NCI-H1930 (cell line): ENCODE measurements around the gene EVA1C.
"Not testable (repeated sequence)": the region's sequence is repeated elsewhere in the genome, so short reads cannot be mapped to it uniquely, and the experiment has no call there.

Experiments
- DNase-seq, 2 experiments: peaks; one replicate each; lab custom pipeline; 2025; lab: John Stamatoyannopoulos, UW

EVA1C gene

GRCh38 chr21:32390537-32391224 lies 21.8 kb upstream of the EVA1C start:
- DNase-seq: not testable (repeated sequence)

DNA sequence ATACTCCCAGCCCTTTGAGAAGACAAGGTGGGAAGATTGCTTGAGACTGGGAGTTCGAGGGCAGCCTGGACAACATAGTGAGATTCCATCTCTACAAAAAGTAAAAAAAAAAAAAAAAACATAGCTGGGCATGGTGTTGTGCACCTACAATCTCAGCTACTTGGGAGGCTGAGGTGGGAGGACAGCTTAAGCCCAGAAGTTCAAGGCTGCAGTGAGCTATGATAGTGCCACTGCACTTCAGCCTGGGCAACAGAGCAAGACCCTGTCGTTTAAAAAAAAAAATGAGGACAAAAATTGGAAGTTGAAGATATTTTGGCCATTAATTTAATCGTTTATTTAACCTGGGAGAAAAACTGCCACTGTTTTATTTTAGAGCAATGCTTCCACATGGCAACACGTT lies 20.8 kb upstream of the EVA1C start:
- no peak for DNase-seq

GRCh38 chr21:32392299-32392879 lies 20.1 kb upstream of the EVA1C start:
- DNase-seq: no peak

GRCh38 chr21:32392880-32393676 lies 19.4 kb upstream of the EVA1C start, which contains the start of gene URB1:
URB1 (minus strand) TSS chr21:32393012; CDS start chr21:32392910, 102 bp downstream.
- DNase-seq: peak; percentile 79 to 82

- DNase-seq: no peak
Measured at GRCh38 chr21:32393677-32394001, 18.9 kb upstream of the EVA1C start.

DNA sequence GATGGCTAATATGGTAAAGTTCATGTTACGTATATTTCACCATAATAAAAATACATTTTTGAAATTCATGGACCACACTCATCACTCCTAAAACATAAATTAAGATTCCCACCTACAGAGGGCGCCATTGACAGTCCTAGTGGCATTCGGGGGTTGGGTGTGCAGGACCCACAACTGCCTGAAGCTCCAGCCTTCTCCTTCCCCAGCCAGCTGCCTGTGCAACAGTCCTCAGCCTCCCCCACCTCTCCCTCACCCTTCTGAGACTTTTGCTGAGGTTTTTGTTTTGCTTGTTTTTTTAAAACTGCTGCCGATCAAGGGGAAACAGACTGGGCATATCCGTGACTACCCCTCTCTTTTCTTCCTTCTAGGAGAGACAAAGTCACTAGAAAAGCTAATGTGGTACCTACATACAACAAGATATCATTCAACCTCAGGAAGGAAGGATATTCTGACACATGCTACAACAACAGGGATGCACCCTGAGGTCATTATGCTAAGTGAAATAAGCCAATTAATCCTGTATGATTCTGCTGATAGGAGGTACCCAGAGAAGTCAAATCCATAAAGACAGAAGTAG lies 9.2 kb upstream of the EVA1C start:
- DNase-seq: peak; percentile 40 to 65

DNA sequence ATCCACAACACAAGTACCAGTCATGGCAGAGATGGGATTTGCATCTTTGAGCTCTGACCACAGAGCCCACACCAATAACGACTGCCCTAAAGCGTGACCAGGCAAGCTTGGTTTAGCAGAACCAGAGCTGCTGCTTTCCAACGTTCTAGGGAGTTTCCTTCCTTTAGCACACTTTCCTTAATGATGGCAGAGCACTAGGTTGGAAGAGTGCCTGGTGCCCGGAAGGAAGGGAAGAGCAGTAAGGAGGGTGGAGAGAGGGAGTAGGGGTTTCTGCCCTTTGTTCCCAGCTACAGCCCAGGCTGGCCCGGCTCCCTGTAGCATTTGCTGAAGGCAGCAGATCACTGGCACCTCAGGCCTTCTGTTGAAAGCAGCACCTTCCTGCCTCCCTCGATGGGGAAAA lies 6.1 kb upstream of the EVA1C start:
- no peak for DNase-seq

DNA sequence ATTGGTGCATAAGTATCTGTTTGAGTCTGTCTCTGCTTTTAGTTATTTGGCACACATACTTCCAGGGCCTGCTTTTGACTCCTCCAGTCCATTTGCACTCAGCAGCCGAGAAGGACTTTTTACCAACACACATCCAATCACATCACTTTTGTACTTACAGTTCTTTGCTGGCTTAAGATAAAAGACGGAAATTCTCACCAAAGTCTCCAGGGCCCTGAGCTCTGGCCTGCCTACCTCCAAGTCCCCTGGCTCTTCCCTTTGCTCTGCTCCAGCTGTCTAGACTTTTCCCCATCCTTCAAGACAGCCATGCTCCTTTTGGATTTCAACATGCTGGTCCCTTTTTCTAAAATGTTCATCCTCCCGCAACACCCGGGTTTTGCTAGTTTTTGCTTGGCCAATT lies 2.2 kb upstream of the EVA1C start:
- no peak for DNase-seq

- no peak for DNase-seq
Measured at GRCh38 chr21:32410916-32411315, 1.6 kb upstream of the EVA1C start.

DNA sequence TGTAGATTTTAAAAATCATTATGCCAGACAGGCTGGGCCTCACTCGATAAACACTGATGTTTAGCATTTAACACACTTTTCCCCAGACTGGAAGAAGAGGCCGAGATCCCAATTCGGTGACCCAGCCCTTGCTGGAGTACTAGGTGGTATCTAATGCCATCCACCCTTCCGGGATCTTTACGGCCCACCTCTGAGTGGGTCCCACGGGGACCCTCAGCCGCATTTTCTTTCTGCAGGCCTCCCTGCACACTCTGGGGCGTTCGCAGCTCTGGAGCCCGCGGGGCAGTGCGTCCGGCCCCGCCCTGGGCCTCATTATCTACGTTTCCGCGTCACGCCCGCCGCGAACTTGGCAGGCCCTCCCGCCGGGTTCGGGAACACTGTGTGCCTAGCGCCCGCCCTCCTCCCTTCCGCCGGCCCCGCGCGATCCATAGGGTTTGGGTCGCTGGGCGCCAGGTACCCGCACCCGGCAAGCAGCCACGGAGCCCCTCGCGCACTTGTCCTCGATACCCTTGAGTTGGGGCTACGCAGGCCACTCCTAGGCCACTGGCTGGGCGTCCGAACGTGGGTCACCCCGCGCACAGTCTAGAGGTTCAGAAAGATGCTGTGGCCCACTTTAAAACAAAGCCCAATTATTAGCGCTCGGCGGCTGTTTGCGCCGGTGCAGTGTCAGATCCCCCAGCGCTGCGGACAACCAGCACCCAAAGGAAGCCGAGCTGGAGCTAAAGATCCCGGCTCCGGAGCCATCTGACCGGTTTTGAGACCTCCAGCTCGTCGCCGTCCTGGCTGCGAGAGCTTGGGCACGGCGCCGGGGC lies 950 bp upstream of the EVA1C start:
- DNase-seq: peak; percentile 26 to 32

GRCh38 chr21:32413015-32413504 lies 554 bp downstream of the EVA1C start:
- DNase-seq: no peak

DNA sequence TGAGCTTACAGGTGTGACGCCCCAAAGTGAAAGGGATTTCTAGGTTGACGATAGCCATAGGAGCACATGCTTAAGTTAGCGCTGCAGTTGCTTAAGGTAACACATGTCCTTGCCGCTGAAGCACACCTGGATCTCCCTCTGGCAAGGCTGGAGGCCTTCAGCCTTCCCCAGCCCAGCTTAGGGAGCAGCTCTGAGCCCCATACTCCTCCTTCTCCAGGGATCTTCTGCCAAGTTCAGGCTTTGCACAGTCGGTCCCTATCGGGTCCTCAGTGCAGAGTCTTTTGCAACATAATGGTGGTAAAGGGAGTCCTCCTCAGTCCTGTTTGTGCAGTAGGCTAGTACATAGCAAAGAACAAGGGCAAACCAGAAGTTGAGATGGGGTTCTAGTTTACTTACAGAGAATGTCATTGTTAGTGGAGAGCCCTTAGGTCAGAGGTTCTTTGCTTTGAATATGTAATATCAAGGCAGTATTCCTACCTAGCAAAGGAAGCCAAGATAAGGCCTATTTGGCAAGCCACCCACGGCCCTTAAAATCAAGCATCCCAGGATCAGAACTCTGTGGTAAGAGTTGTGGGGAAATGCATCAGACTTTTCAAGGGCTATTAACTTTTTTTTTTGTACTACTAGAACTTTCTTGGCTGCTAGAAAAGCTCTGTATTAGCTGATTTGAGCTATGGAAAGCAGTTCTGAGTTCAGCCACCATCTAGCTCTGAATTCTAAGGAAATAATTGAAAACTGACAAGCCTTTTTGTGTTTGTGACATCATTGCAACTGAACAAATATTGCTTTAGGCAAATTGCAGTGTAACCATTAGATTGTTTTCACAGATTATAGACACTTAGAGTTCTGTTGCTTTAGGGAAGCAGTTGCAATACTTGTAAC lies 1.4 kb downstream of the EVA1C start:
- no peak for DNase-seq

GRCh38 chr21:32414579-32415358 lies 2.3 kb downstream of the EVA1C start:
- no peak for DNase-seq

GRCh38 chr21:32415451-32416398 lies 3.2 kb downstream of the EVA1C start:
- DNase-seq: no peak

DNA sequence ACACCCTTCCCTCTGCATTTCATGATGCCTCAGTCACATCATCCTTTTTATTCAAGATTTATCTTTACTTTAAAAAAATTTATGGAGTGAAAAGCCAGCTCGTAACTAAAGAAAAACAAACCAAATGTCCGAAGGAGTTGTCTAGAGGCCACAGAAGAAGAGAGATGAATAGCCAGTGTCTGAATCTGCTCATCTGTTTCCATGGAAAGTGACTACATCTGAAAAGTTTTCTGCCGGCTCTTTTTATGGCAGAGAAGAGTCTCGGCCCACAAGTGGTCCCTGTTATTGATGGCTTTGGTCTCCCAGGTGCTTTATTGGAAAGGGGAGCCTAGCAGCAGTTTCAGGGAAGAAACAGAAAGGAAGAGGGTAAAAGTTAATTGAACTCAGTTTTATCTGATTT lies 5.6 kb downstream of the EVA1C start:
- no peak for DNase-seq

GRCh38 chr21:32422064-32422463 lies 9.6 kb downstream of the EVA1C start:
- DNase-seq: no peak

DNA sequence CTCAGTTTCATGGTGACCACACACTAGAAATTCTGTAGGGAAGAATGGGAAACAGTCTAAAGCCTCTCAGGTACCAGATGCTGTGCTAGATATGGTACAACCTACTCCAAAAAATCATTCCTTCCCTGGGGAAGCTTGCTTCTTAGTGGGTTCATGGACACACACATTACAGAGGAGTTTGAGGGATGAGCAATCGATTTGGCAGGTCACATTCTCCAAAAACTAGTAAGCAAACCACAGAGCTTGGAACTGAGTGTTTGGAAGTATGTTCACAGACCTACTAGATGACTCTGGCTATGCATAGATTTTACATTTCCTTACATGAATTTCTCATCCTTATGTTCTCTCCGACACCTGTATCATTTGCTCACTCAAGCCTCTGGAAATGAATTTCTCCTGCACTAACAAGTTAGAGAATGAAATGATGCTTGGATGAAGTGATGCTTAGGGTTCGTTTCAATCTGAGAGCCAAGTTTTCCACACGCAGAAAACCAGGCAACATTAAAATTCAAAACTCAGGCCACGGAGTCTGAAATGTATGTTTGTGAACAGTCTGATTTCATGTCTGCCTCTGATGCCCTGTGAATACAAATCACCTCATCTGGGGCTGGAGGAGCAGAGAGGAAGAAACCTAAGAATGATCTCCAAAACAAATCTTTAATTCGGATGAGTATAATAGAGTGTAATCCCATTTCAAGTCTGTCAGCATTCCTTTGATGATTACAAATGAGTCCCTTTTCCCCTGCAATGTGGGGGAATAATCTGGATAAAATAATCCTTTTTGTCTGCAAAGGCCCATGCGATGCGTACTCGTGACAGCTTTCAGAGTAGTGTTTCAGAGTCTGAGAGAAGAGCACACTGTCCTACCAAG lies 11.0 kb downstream of the EVA1C start:
- DNase-seq: no peak

GRCh38 chr21:32424191-32424535 lies 11.7 kb downstream of the EVA1C start:
- DNase-seq: no peak
